ENCODE results near the gene DNAJC18. TPM values are rescaled to one million over a fixed set of nuclear protein-coding genes. Genes with fewer than 3 reads are reported as not detected.

The DNAJC18 gene
- total RNA-seq (2012; rRNA removed) (9.2 and 11.1 TPM in 2 replicates), polyA plus RNA-seq (2012; rRNA removed) (6.3 and 8.5 TPM in 2 replicates), Bru-seq, nascent RNA (percentile 64 among the genes with signal in this experiment), BruChase-seq, experiment 1, labeled RNA remaining after a 6-hour chase (percentile 67 among the genes with signal in this experiment), BruChase-seq, experiment 2, labeled RNA remaining after a 2-hour chase (percentile 59 among the genes with signal in this experiment)
- 2.2 and 2.4 TPM in 2 replicates for polyA plus RNA-seq (2012; cell fraction: cytosol; rRNA removed)
- 0.99 and 6.1 TPM in 2 replicates for polyA plus RNA-seq (2012; cell fraction: nucleus; rRNA removed; ENCODE audit: low replicate concordance)
- long read RNA-seq, full-length matches to known transcripts, result 14 of 21 reads
- long read RNA-seq, partial matches to known transcripts, result 2 of 21 reads
- long read RNA-seq, other reads (novel, unspliced or antisense), result 5 of 21 reads

- H3K18ac ChIP-seq (ENCODE audit: low read depth, low read length), result peak within 1 kb of the TSS; percentile 89
- peak within 1 kb of the TSS; percentile 79 for H2BK5ac ChIP-seq (ENCODE audit: low read depth, low read length, poor library complexity, severe bottlenecking)
- peak within 1 kb of the TSS; percentile 87 for H3K4me3 ChIP-seq (ENCODE audit: insufficient read depth, low read depth, low read length)
- H2AK5ac ChIP-seq (ENCODE audit: low read depth, low read length), result peak within 1 kb of the TSS; percentile 83; the same call in 1 of the 2 replicates
- in situ Hi-C loops (cut with MboI; ENCODE audit: low sequenced_read_pairs), result no loop called here
- H3K14ac ChIP-seq (replicated peaks; ENCODE audit: low read depth, low read length), result peak within 1 kb of the TSS; percentile 99
- 5% methylated on average over 39 of the region's 49 CpGs; no CpG with 5 or more reads in 1 of the 2 experiments for WGBS, 2 experiments (ENCODE audit: extremely low coverage in 2 of 2, insufficient read length in 1 of 2)
- peak within 1 kb of the TSS; percentile 93 for H4K5ac ChIP-seq (ENCODE audit: low read depth, low read length)
- peak within 1 kb of the TSS; percentile 86 for H3K27ac ChIP-seq (ENCODE audit: insufficient read depth, low read length)
- peak within 1 kb of the TSS; percentile 97 for H2AK9ac ChIP-seq (replicated peaks; ENCODE audit: low read depth, low read length, poor library complexity)
- H2BK20ac ChIP-seq (ENCODE audit: low read depth, low read length), result peak within 1 kb of the TSS; percentile 64; the same call in 1 of the 2 replicates
- dilution Hi-C loops (cut with HindIII; ENCODE audit: low sequenced_read_pairs, unreplicated experiment), result no loop called here
- H3K9ac ChIP-seq (ENCODE audit: low read depth, low read length), result peak within 1 kb of the TSS; percentile 93
- H3K4me1 ChIP-seq (ENCODE audit: control insufficient read depth, insufficient read depth, low read length), result peaks cover 10% of the 10 kb centered on the region
- intact Hi-C loops (cut with micrococcal nuclease), result loop anchor here (5.0 kb wide), 1 partner anchor 123 kb away; the partner anchor contains the start of gene UBE2D2
- peak within 1 kb of the TSS; percentile 86; the same call in 1 of the 3 replicates for H2BK15ac ChIP-seq (ENCODE audit: low read depth, low read length)
- peak; percentile 89 for DNase-seq
- POLR2A ChIA-PET (ENCODE audit: unreplicated experiment), result interaction anchor here (0.6 kb wide), 1 partner anchor 167 kb away, joined by 4 read pairs; no protein-coding TSS in a partner anchor
- peak within 1 kb of the TSS; percentile 100 for H2AFZ ChIP-seq (replicated peaks; ENCODE audit: low read length, poor library complexity)
- H3K79me1 ChIP-seq (ENCODE audit: low read depth in 1 of 2, low read length in 2 of 2), result peaks cover 12 to 19% of the 10 kb centered on the region in 2 experiments; a peak in 3 of 4 replicates
- CTCF ChIA-PET, result interaction anchor here (1.0 to 1.5 kb wide), 4 partner anchors 9 to 74 kb away, joined by 3 to 4 read pairs (median 4); no protein-coding TSS in a partner anchor
- H3K23ac ChIP-seq (ENCODE audit: low read depth, low read length), result peak within 1 kb of the TSS; percentile 97; the same call in 1 of the 2 replicates
- TF ChIP-seq RCOR1 (IDR thresholded peaks at IDR 0.05; ENCODE audit: insufficient replicate concordance, low read length), result no peak
- 0 out of 2 replicates have a peak, but pooled peaks have one; percentile 45 for TF ChIP-seq MXI1 (IDR thresholded peaks at IDR 0.05; ENCODE audit: borderline replicate concordance, low read depth, low read length)
- 0 out of 2 replicates have a peak, but pooled peaks have one; percentile 46 for TF ChIP-seq CHD1 (IDR thresholded peaks at IDR 0.05; ENCODE audit: low read depth, low read length)
- peak; percentile 78 for TF ChIP-seq POLR2A (IDR thresholded peaks at IDR 0.05; ENCODE audit: low read depth, low read length)
- TF ChIP-seq MAZ (IDR thresholded peaks at IDR 0.05; ENCODE audit: borderline replicate concordance, low read depth, low read length), result peak; percentile 77; the same call in 1 of the 2 replicates
- peaks cover 16% of the 10 kb centered on the region; the same call in 1 of the 2 replicates for H3K9me1 ChIP-seq (ENCODE audit: insufficient read depth, low read length)
- H4K8ac ChIP-seq (ENCODE audit: low read depth in 2 of 2, low read length in 2 of 2), result peak within 1 kb of the TSS; percentile 56 to 99
- no peaks in the 10 kb centered on the region for H3K9me3 ChIP-seq (ENCODE audit: control insufficient read depth, insufficient read depth, low read length)
- peaks cover 4% of the 10 kb centered on the region; the same call in 1 of the 2 replicates for H3K36me3 ChIP-seq (ENCODE audit: control insufficient read depth, insufficient read depth, low read length)
- H3K4ac ChIP-seq (ENCODE audit: low read depth, low read length), result peak within 1 kb of the TSS; percentile 99
- H4K91ac ChIP-seq (ENCODE audit: insufficient read depth, low read depth, low read length), result peak within 1 kb of the TSS; percentile 95
- H3K56ac ChIP-seq (ENCODE audit: extremely low read depth, insufficient read depth, low read length), result peak within 1 kb of the TSS; percentile 88; the same call in 1 of the 2 replicates
- H2BK120ac ChIP-seq (ENCODE audit: low read depth, low read length), result peak within 1 kb of the TSS; percentile 81
- no peaks in the 10 kb centered on the region for H3K27me3 ChIP-seq (ENCODE audit: control insufficient read depth, insufficient read depth, low read length)
- no peaks in the 10 kb centered on the region for H4K20me1 ChIP-seq (ENCODE audit: insufficient read depth, low read length)
- peak within 1 kb of the TSS; percentile 80 for H3K4me2 ChIP-seq (ENCODE audit: low read depth, low read length)
- peak; percentile 98 for ATAC-seq (ENCODE audit: low read depth)
- no TSS peak for BruUV-seq (replicated peaks)
Observed at GRCh38 chr5:139439013-139439903, at the start of gene DNAJC18. Gene DNAJC18 (minus strand): TSS chr5:139439525. CDS start chr5:139439445, 80 bp downstream.
